OCI-LY7 (cell line): ENCODE data around the gene ZNF774. TPM values are rescaled to one million over a fixed set of nuclear protein-coding genes. Genes with fewer than 3 reads are reported as not detected.

Experiments used
- BruUV-seq: library from RNA; stranded (reverse); fragments of 400-500 nt; replicated peaks from 2 replicates; lab custom pipeline; 2021; lab: Mats Ljungman, UMichigan
- CTCF ChIA-PET: fragments of 300-600 bp; sonication (Branson Sonifier 250); formaldehyde crosslinking; loops from one replicate; lab custom pipeline; 2022; ENCODE audit warnings: antibody characterized with exemption; ENCODE audit not compliant: unreplicated experiment; lab: Charles Lee
- POLR2A ChIA-PET: fragments of 300-600 bp; sonication (Branson Sonifier 250); formaldehyde crosslinking; loops from one replicate; lab custom pipeline; 2022; ENCODE audit warnings: antibody characterized with exemption; lab: Charles Lee
- DNase-seq: peaks from one replicate; pipeline ENCODE4 v3.0.0-alpha.2; 2015; ENCODE audit warnings: low spot score
- H2AFZ ChIP-seq: fragments of 200-600 bp; sonication (generic), shearing (Covaris generic); 2 replicates; pipeline ENCODE4 v1.6.1; 2014; ENCODE audit warnings: mild to moderate bottlenecking, antibody characterized with exemption, low read length, moderate library complexity
- H3K27ac ChIP-seq: fragments of 200-600 bp; sonication (generic); 2 replicates; pipeline ENCODE4 v1.5.1; 2014; ENCODE audit warnings: mixed run types, low read depth, mild to moderate bottlenecking, moderate library complexity, low read length, inconsistent platforms; ENCODE audit not compliant: poor library complexity, severe bottlenecking
- H3K36me3 ChIP-seq: fragments of 200-600 bp; sonication (generic); 2 replicates; pipeline ENCODE4 v1.6.1; 2014; ENCODE audit warnings: mild to moderate bottlenecking, antibody characterized with exemption, low read length, moderate library complexity, mixed read lengths; ENCODE audit not compliant: insufficient read depth
- H3K4me1 ChIP-seq: fragments of 200-600 bp; sonication (generic); 2 replicates; pipeline ENCODE4 v1.5.1; 2014; ENCODE audit warnings: mild to moderate bottlenecking, low read length; ENCODE audit not compliant: insufficient read depth, poor library complexity, severe bottlenecking
- H3K4me2 ChIP-seq: fragments of 200-600 bp; sonication (generic); 2 replicates; pipeline ENCODE4 v1.6.1; 2014; ENCODE audit warnings: mild to moderate bottlenecking, low read length
- H3K4me3 ChIP-seq: fragments of 200-600 bp; sonication (generic); 2 replicates; pipeline ENCODE4 v1.5.1; 2014; ENCODE audit warnings: mild to moderate bottlenecking, low read depth, low read length; ENCODE audit not compliant: poor library complexity, severe bottlenecking
- H3K79me2 ChIP-seq: fragments of 200-600 bp; sonication (generic); 2 replicates; pipeline ENCODE4 v1.6.1; 2016; ENCODE audit warnings: low read depth, mild to moderate bottlenecking, low read length, moderate library complexity, mixed read lengths; ENCODE audit not compliant: insufficient read depth
- H3K9me2 ChIP-seq: fragments of 200-600 bp; sonication (generic); 2 replicates; pipeline ENCODE4 v1.6.1; 2016; ENCODE audit warnings: mild to moderate bottlenecking, low read length, mixed read lengths; ENCODE audit not compliant: insufficient read depth
- H3K9me3 ChIP-seq: fragments of 200-600 bp; sonication (generic); 2 replicates; pipeline ENCODE4 v1.6.1; 2014; ENCODE audit warnings: mild to moderate bottlenecking, mixed run types, low read length, mixed read lengths
- H4K20me1 ChIP-seq: fragments of 200-600 bp; sonication (generic); 2 replicates; pipeline ENCODE4 v1.6.1; 2014; ENCODE audit warnings: mild to moderate bottlenecking, antibody characterized with exemption, low read length, moderate library complexity, mixed read lengths; ENCODE audit not compliant: insufficient read depth
- CTCF ChIP-seq: fragments of 200-600 bp; sonication (generic); conservative IDR thresholded peaks from 2 replicates; pipeline ENCODE4 v1.5.1; 2014; ENCODE audit warnings: mild to moderate bottlenecking, antibody characterized with exemption, low read length, moderate library complexity, mixed read lengths
- EZH2phosphoT487 ChIP-seq: fragments of 200-600 bp; sonication (generic); IDR thresholded peaks from 2 replicates; pipeline ENCODE4 v1.6.1; 2018; ENCODE audit warnings: low read depth, borderline replicate concordance, mild to moderate bottlenecking, mixed run types, antibody characterized with exemption, low read length, moderate library complexity, mixed read lengths
- intact Hi-C: fragments of 100-400 bp; cut with micrococcal nuclease; formaldehyde crosslinking; loops from one replicate; pipeline ENCODE4 v1.10.0; 2022; ENCODE audit not compliant: unreplicated experiment
- total RNA-seq, 2 experiments: library from RNA; depleted of rRNA in 1 of 2; stranded (reverse); fragments of >200 nt in 1 of 2; shearing (Covaris generic) in 1 of 2; gene quantifications; 2 replicates each; pipeline ENCODE4 v1.2.3, GENCODE V29; 2014 to 2022

The ZNF774 gene
- total RNA-seq, 2 experiments from 2014 or later, result 1.2 to 1.6 TPM

- Histone ChIP-seq H2AFZ (no peak overlapping the region), H3K27ac (no peak overlapping the region), H3K9me3 (no peaks in the 10 kb centered on the region), H3K4me1 (no peaks in the 10 kb centered on the region), H3K79me2 (no peaks in the 10 kb centered on the region), H3K9me2 (no peaks in the 10 kb centered on the region), H4K20me1 (no peaks in the 10 kb centered on the region), H3K36me3 (no peaks in the 10 kb centered on the region), H3K4me3 (no peak overlapping the region), H3K4me2 (no peak overlapping the region)
- ChIA-PET POLR2A (interaction anchor here (1.0 kb wide), 1 partner anchor 24 kb away, joined by 9 read pairs; no protein-coding TSS in a partner anchor), CTCF (no interaction called here)
- intact Hi-C loops, result loop anchor here (10.0 kb wide), 1 partner anchor 763 kb away; no protein-coding TSS in a partner anchor
- DNase-seq, result no peak
- BruUV-seq, result no TSS peak
- TF ChIP-seq CTCF (no peak), EZH2phosphoT487 (no peak)
Measured at GRCh38 chr15:90327311-90327710, 24.8 kb upstream of the ZNF774 start.

GRCh38 chr15:90334304-90334731, 17.8 kb upstream of the ZNF774 start:
- Histone ChIP-seq H3K36me3 (no peaks in the 10 kb centered on the region), H3K4me2 (no peak overlapping the region), H3K9me3 (no peaks in the 10 kb centered on the region), H3K79me2 (no peaks in the 10 kb centered on the region), H2AFZ (no peak overlapping the region), H3K4me1 (peaks cover 7% of the 10 kb centered on the region), H3K27ac (no peak overlapping the region), H3K9me2 (no peaks in the 10 kb centered on the region), H3K4me3 (no peak overlapping the region), H4K20me1 (no peaks in the 10 kb centered on the region)
- ChIA-PET CTCF (no interaction called here), POLR2A (no interaction called here)
- BruUV-seq, result no TSS peak
- DNase-seq, result no peak
- TF ChIP-seq CTCF (no peak), EZH2phosphoT487 (no peak)
- intact Hi-C loops, result no loop called here

- no peak overlapping the region for H3K4me2 ChIP-seq
- POLR2A ChIA-PET, result no interaction called here
- intact Hi-C loops, result no loop called here
Measured at GRCh38 chr15:90336705-90337141, 15.4 kb upstream of the ZNF774 start.

More at GRCh38 chr15:90336705-90337141, 15.4 kb upstream of the ZNF774 start:
- peak; percentile 23 for DNase-seq
- Histone ChIP-seq H3K27ac (no peak overlapping the region), H3K9me3 (no peaks in the 10 kb centered on the region), H4K20me1 (no peaks in the 10 kb centered on the region), H2AFZ (no peak overlapping the region; the same call in 1 of the 2 replicates), H3K36me3 (no peaks in the 10 kb centered on the region), H3K4me1 (peaks cover 7% of the 10 kb centered on the region), H3K79me2 (no peaks in the 10 kb centered on the region), H3K9me2 (no peaks in the 10 kb centered on the region), H3K4me3 (no peak overlapping the region)
- no TSS peak for BruUV-seq
- CTCF ChIA-PET, result no interaction called here
- TF ChIP-seq EZH2phosphoT487, result no peak
- no peak for TF ChIP-seq CTCF
